HEK293 (cell line): ENCODE measurements around the gene HINFP.

Experiments
- CTCF ChIA-PET: fragments of 350-600 bp; formaldehyde crosslinking; extraction: SDS; loops from one replicate; lab custom pipeline; 2021; ENCODE audit warnings: antibody characterized with exemption; lab: Yijun Ruan, JAX
- POLR2A ChIA-PET: fragments of 300-600 bp; formaldehyde crosslinking; extraction: SDS; loops from one replicate; lab custom pipeline; 2020; ENCODE audit warnings: antibody characterized with exemption, inconsistent platforms; lab: Yijun Ruan, JAX
- H3K27ac ChIP-seq: fragments of 200-500 bp; sonication (Bioruptor generic); 2 replicates; pipeline ENCODE4 v1.5.1; 2014; ENCODE audit warnings: low read depth, low read length, control low read depth, inconsistent platforms; ENCODE audit errors: extremely low read depth
- H3K36me3 ChIP-seq, 2 experiments: fragments of 200-500 bp in 1 of 2; sonication (Bioruptor generic) in 1 of 2; 1 replicate in 1 of 2; 2 replicates in 1 of 2; pipeline ENCODE4 v1.5.1; 2014 to 2017; ENCODE audit warnings: inconsistent platforms in 2 of 2, low read length in 2 of 2; ENCODE audit not compliant: control insufficient read depth in 2 of 2, insufficient read depth in 1 of 2
- H3K4me1 ChIP-seq: fragments of 200-500 bp; sonication (Bioruptor generic); 2 replicates; pipeline ENCODE4 v1.5.1; 2014; ENCODE audit warnings: mild to moderate bottlenecking, low read length, inconsistent platforms; ENCODE audit not compliant: control insufficient read depth, insufficient read depth
- H3K4me3 ChIP-seq: 2 replicates; pipeline ENCODE4 v1.5.1; 2011; ENCODE audit warnings: low read depth, mild to moderate bottlenecking, control low read depth, low read length, moderate library complexity
- H3K9me3 ChIP-seq: fragments of 200-500 bp; sonication (Bioruptor generic); 2 replicates; pipeline ENCODE4 v1.5.1; 2014; ENCODE audit warnings: low read depth, low read length, inconsistent platforms; ENCODE audit not compliant: control insufficient read depth, insufficient read depth
- KLF9 ChIP-seq: fragments of 450-650 bp; formaldehyde crosslinking; IDR thresholded peaks from 2 replicates; pipeline ENCODE4 v1.5.1; 2016; ENCODE audit warnings: missing biosample characterization, missing genetic modification characterization, low read depth
- ZBTB21 ChIP-seq: fragments of 450-650 bp; formaldehyde crosslinking; IDR thresholded peaks from 2 replicates; pipeline ENCODE4 v1.5.1; 2017; ENCODE audit warnings: missing biosample characterization, missing genetic modification characterization
- ZFHX2 ChIP-seq: fragments of 450-650 bp; formaldehyde crosslinking; conservative IDR thresholded peaks from 2 replicates; pipeline ENCODE4 v1.5.1; 2016; ENCODE audit warnings: missing biosample characterization, missing genetic modification characterization
- ZNF292 ChIP-seq: fragments of 450-650 bp; formaldehyde crosslinking; IDR thresholded peaks from 2 replicates; pipeline ENCODE4 v1.5.1; 2016; ENCODE audit warnings: low read depth, missing biosample characterization, missing genetic modification characterization, borderline replicate concordance
- ZNF529 ChIP-seq: fragments of 450-650 bp; formaldehyde crosslinking; IDR thresholded peaks from 2 replicates; pipeline ENCODE4 v1.5.1; 2017; ENCODE audit warnings: missing genetic modification characterization, missing biosample characterization; ENCODE audit not compliant: insufficient replicate concordance
- ZNF664 ChIP-seq: fragments of 450-650 bp; formaldehyde crosslinking; IDR thresholded peaks from 2 replicates; pipeline ENCODE4 v1.5.1; 2016; ENCODE audit warnings: missing biosample characterization, missing genetic modification characterization
- TF ChIP-seq, protein P1 (sequence below): fragments of 450-650 bp; formaldehyde crosslinking; IDR thresholded peaks from 2 replicates; pipeline ENCODE4 v1.5.1; 2017; ENCODE audit warnings: missing biosample characterization, missing genetic modification characterization
- TF ChIP-seq, protein P2 (sequence below): fragments of 450-650 bp; formaldehyde crosslinking; IDR thresholded peaks from 2 replicates; pipeline ENCODE4 v1.5.1; 2016; ENCODE audit warnings: missing biosample characterization, missing genetic modification characterization
- TF ChIP-seq, protein P3 (sequence below): fragments of 450-650 bp; formaldehyde crosslinking; IDR thresholded peaks from 2 replicates; pipeline ENCODE4 v1.5.1; 2016; ENCODE audit warnings: missing biosample characterization, missing genetic modification characterization
- TF ChIP-seq, protein P4 (sequence below): fragments of 450-650 bp; formaldehyde crosslinking; IDR thresholded peaks from 2 replicates; pipeline ENCODE4 v1.5.1; 2017; ENCODE audit warnings: missing biosample characterization, missing genetic modification characterization
- TF ChIP-seq, protein P5 (sequence below): fragments of 450-650 bp; formaldehyde crosslinking; conservative IDR thresholded peaks from 2 replicates; pipeline ENCODE4 v1.5.1; 2016; ENCODE audit warnings: low read depth, missing biosample characterization, missing genetic modification characterization

The HINFP gene

DNA sequence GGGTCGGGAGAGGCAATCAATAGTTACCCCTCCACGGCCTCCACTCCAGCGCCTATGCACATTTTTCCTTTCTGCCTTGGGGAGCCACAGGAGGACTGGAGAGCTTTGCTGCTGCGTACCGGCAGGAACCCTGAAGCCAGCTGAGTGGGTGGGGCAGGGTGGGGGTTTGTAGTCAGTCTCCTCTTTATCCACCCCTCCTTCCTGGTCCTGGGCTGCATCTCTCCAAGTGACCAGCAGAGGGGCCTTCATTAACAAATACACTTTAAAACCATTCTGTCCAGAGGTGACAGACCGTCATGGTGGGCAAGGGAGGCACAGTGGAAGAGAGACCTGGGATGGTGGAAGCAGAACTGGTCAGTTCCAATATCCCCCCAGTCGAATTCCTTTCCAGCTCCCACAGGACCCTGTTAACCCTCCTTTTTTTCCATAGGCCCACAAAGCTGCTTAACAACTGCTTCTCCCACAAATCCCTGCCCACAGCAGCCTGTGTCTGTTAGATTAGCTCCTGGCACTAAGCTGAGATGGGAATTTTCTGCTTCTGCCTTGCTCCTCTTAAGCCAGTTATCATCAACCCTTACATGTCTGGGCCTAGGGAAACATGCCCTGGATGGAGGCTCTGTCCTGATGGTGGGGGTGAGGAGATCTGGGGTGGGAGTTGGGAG, 23.6 kb downstream of the HINFP start:
- TF ChIP-seq KLF9 (tag by site-specific recombination), result peak; percentile 29; the same call in 1 of the 2 replicates
- TF ChIP-seq ZNF292 (tag by site-specific recombination), result no peak
- TF ChIP-seq ZFHX2 (tag by site-specific recombination), result 0 out of 2 replicates have a peak, but pooled peaks have one; percentile 19
- TF ChIP-seq, protein P1, sequence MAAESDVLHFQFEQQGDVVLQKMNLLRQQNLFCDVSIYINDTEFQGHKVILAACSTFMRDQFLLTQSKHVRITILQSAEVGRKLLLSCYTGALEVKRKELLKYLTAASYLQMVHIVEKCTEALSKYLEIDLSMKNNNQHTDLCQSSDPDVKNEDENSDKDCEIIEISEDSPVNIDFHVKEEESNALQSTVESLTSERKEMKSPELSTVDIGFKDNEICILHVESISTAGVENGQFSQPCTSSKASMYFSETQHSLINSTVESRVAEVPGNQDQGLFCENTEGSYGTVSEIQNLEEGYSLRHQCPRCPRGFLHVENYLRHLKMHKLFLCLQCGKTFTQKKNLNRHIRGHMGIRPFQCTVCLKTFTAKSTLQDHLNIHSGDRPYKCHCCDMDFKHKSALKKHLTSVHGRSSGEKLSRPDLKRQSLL (tag by site-specific recombination), result no peak
- TF ChIP-seq, protein P2, sequence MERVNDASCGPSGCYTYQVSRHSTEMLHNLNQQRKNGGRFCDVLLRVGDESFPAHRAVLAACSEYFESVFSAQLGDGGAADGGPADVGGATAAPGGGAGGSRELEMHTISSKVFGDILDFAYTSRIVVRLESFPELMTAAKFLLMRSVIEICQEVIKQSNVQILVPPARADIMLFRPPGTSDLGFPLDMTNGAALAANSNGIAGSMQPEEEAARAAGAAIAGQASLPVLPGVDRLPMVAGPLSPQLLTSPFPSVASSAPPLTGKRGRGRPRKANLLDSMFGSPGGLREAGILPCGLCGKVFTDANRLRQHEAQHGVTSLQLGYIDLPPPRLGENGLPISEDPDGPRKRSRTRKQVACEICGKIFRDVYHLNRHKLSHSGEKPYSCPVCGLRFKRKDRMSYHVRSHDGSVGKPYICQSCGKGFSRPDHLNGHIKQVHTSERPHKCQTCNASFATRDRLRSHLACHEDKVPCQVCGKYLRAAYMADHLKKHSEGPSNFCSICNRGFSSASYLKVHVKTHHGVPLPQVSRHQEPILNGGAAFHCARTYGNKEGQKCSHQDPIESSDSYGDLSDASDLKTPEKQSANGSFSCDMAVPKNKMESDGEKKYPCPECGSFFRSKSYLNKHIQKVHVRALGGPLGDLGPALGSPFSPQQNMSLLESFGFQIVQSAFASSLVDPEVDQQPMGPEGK (tag by site-specific recombination), result 0 out of 2 replicates have a peak, but pooled peaks have one; percentile 33
- Histone ChIP-seq H3K27ac (no peak overlapping the region), H3K4me1 (no peaks in the 10 kb centered on the region), H3K4me3 (no peak overlapping the region), H3K36me3 (no peaks in the 10 kb centered on the region), H3K9me3 (no peaks in the 10 kb centered on the region)
- ChIA-PET POLR2A (interaction anchor here (0.5 to 1.7 kb wide), 4 partner anchors 22 to 96 kb away, joined by 3 to 5 read pairs (median 4); partner anchors contain the start of gene HINFP), CTCF (interaction anchor here (0.8 to 2.1 kb wide), 11 partner anchors 9 to 193 kb away, joined by 3 to 16 read pairs (median 7); partner anchors contain the start of gene CBL)

DNA sequence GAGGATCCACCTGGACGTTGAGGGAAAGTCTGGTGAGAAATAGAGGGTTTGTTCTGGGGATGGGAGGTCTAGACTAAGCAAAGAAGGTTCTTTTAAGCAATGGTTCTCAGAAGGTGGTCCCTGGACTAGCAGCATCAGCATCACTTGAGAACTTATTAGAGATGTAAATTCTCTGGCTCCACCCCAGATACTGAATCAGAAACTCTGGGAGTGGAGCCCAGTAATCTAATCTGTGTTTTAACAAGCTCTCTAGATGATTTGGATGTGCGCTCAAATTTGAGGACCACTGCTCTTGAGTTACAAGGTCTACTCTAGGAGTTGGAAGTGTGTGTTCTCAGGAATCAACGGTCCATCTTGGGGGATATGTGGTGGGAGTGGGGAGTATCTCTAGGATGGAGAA, 24.2 kb downstream of the HINFP start:
- Histone ChIP-seq H3K36me3 (no peaks in the 10 kb centered on the region), H3K9me3 (no peaks in the 10 kb centered on the region), H3K27ac (no peak overlapping the region), H3K4me3 (no peak overlapping the region), H3K4me1 (no peaks in the 10 kb centered on the region)
- CTCF ChIA-PET, result interaction anchor here (0.6 to 2.1 kb wide), 14 partner anchors 8 to 193 kb away, joined by 3 to 16 read pairs (median 4); partner anchors contain the start of gene CBL
- TF ChIP-seq, protein P3, sequence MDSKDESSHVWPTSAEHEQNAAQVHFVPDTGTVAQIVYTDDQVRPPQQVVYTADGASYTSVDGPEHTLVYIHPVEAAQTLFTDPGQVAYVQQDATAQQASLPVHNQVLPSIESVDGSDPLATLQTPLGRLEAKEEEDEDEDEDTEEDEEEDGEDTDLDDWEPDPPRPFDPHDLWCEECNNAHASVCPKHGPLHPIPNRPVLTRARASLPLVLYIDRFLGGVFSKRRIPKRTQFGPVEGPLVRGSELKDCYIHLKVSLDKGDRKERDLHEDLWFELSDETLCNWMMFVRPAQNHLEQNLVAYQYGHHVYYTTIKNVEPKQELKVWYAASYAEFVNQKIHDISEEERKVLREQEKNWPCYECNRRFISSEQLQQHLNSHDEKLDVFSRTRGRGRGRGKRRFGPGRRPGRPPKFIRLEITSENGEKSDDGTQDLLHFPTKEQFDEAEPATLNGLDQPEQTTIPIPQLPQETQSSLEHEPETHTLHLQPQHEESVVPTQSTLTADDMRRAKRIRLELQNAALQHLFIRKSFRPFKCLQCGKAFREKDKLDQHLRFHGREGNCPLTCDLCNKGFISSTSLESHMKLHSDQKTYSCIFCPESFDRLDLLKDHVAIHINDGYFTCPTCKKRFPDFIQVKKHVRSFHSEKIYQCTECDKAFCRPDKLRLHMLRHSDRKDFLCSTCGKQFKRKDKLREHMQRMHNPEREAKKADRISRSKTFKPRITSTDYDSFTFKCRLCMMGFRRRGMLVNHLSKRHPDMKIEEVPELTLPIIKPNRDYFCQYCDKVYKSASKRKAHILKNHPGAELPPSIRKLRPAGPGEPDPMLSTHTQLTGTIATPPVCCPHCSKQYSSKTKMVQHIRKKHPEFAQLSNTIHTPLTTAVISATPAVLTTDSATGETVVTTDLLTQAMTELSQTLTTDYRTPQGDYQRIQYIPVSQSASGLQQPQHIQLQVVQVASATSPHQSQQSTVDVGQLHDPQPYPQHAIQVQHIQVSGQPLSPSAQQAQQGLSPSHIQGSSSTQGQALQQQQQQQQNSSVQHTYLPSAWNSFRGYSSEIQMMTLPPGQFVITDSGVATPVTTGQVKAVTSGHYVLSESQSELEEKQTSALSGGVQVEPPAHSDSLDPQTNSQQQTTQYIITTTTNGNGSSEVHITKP (tag by site-specific recombination), result 0 out of 2 replicates have a peak, but pooled peaks have one; percentile 43
- no peak for TF ChIP-seq ZNF664 (tag by site-specific recombination)
- POLR2A ChIA-PET, result interaction anchor here (1.7 kb wide), 1 partner anchor 24 kb away, joined by 5 read pairs; the partner anchor contains the start of gene HINFP

DNA sequence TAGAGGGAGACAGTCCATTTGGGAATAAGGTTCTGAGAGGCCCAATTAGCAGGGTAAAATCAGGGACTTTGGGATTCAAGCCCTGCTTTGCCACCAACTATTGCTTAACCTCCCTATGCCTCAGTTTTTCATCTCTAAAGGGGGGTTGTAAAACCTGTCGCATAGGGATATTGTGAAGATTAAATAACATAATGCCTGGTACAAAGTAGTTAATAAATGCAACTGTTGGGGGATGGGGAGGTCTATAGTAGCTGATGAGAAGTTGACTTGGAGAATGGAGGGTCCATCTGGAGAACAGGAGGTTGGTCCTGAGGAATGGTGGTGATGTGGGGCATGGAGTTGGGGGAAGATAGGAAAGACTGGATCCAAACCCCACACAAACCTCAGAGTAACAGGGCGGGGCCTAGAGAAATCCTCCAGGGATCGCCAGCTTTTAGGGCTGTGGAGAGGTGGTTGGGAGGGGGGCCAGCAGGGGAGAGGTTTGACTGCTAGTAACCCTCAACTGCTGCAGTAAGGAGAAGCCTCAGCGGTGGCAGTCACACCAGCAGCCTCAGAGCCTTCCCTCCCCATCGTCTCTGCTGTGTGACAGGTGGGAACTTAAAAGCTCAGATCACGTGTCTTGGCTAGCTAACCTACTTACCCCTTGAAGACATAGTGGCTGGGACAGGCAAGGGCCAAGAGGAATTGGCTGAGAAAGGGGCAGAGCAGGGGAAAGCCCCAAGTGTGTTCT, 26.4 kb downstream of the HINFP start:
- Histone ChIP-seq H3K4me1 (no peaks in the 10 kb centered on the region), H3K36me3 (peaks cover 0 to 6% of the 10 kb centered on the region in 2 experiments; a peak in 1 of 3 replicates), H3K27ac (no peak overlapping the region), H3K9me3 (no peaks in the 10 kb centered on the region), H3K4me3 (no peak overlapping the region)
- ChIA-PET POLR2A (interaction anchor here (0.6 to 1.8 kb wide), 4 partner anchors 22 to 216 kb away, joined by 3 to 6 read pairs (median 3); partner anchors contain the start of gene MCAM), CTCF (interaction anchor here (0.6 to 1.3 kb wide), 6 partner anchors 13 to 274 kb away, joined by 3 to 7 read pairs (median 4); no protein-coding TSS in a partner anchor)
- TF ChIP-seq, protein P4, sequence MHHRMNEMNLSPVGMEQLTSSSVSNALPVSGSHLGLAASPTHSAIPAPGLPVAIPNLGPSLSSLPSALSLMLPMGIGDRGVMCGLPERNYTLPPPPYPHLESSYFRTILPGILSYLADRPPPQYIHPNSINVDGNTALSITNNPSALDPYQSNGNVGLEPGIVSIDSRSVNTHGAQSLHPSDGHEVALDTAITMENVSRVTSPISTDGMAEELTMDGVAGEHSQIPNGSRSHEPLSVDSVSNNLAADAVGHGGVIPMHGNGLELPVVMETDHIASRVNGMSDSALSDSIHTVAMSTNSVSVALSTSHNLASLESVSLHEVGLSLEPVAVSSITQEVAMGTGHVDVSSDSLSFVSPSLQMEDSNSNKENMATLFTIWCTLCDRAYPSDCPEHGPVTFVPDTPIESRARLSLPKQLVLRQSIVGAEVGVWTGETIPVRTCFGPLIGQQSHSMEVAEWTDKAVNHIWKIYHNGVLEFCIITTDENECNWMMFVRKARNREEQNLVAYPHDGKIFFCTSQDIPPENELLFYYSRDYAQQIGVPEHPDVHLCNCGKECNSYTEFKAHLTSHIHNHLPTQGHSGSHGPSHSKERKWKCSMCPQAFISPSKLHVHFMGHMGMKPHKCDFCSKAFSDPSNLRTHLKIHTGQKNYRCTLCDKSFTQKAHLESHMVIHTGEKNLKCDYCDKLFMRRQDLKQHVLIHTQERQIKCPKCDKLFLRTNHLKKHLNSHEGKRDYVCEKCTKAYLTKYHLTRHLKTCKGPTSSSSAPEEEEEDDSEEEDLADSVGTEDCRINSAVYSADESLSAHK (tag by site-specific recombination), result no peak
- no peak for TF ChIP-seq ZNF529 (tag by site-specific recombination)
- no peak for TF ChIP-seq ZBTB21
- TF ChIP-seq, protein P5, sequence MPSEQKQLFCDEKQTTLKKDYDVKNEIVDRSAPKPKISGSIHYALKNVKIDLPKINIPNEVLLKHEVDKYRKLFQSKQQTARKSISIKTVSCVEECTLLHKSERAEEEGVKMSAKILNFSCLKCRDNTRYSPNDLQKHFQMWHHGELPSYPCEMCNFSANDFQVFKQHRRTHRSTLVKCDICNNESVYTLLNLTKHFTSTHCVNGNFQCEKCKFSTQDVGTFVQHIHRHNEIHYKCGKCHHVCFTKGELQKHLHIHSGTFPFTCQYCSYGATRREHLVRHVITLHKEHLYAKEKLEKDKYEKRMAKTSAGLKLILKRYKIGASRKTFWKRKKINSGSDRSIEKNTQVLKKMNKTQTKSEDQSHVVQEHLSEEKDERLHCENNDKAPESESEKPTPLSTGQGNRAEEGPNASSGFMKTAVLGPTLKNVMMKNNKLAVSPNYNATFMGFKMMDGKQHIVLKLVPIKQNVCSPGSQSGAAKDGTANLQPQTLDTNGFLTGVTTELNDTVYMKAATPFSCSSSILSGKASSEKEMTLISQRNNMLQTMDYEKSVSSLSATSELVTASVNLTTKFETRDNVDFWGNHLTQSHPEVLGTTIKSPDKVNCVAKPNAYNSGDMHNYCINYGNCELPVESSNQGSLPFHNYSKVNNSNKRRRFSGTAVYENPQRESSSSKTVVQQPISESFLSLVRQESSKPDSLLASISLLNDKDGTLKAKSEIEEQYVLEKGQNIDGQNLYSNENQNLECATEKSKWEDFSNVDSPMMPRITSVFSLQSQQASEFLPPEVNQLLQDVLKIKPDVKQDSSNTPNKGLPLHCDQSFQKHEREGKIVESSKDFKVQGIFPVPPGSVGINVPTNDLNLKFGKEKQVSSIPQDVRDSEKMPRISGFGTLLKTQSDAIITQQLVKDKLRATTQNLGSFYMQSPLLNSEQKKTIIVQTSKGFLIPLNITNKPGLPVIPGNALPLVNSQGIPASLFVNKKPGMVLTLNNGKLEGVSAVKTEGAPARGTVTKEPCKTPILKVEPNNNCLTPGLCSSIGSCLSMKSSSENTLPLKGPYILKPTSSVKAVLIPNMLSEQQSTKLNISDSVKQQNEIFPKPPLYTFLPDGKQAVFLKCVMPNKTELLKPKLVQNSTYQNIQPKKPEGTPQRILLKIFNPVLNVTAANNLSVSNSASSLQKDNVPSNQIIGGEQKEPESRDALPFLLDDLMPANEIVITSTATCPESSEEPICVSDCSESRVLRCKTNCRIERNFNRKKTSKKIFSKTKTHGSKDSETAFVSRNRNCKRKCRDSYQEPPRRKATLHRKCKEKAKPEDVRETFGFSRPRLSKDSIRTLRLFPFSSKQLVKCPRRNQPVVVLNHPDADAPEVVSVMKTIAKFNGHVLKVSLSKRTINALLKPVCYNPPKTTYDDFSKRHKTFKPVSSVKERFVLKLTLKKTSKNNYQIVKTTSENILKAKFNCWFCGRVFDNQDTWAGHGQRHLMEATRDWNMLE (tag by site-specific recombination), result no peak
